WERI-Rb-1 (cell line): ENCODE measurements around the gene TRIM50.
"Not testable (repeated sequence)": the region's sequence is repeated elsewhere in the genome, so short reads cannot be mapped to it uniquely, and the experiment has no call there.

Experiments used
- DNase-seq: peaks from one replicate; pipeline ENCODE4 v3.0.0-alpha.2; 2020
- H3K27ac ChIP-seq: fragments of 250-450 bp; sonication (Bioruptor Pico); 2 replicates; pipeline ENCODE4 v1.5.1; 2020; ENCODE audit warnings: mild to moderate bottlenecking, moderate library complexity
- H3K27me3 ChIP-seq: fragments of 250-450 bp; sonication (Bioruptor Pico); 2 replicates; pipeline ENCODE4 v1.5.1; 2021; ENCODE audit warnings: mild to moderate bottlenecking, low read depth, moderate library complexity; ENCODE audit not compliant: insufficient read depth, severe bottlenecking
- H3K36me3 ChIP-seq: fragments of 250-450 bp; sonication (Bioruptor Pico); 2 replicates; pipeline ENCODE4 v1.5.1; 2020; ENCODE audit warnings: mild to moderate bottlenecking, moderate library complexity
- H3K4me3 ChIP-seq: 2 replicates; pipeline ENCODE4 v1.5.1; 2011; ENCODE audit warnings: low read depth, mild to moderate bottlenecking, control low read depth, low read length
- H3K9me3 ChIP-seq: fragments of 250-450 bp; sonication (Bioruptor Pico); 2 replicates; pipeline ENCODE4 v1.5.1; 2021; ENCODE audit warnings: mild to moderate bottlenecking, moderate library complexity; ENCODE audit not compliant: severe bottlenecking
- TF ChIP-seq, protein P1 (sequence below): IDR thresholded peaks from 2 replicates; pipeline ENCODE4 v1.5.1; 2011; ENCODE audit warnings: low read depth, mild to moderate bottlenecking, control low read depth, inconsistent platforms, low read length

TRIM50 gene

DNA sequence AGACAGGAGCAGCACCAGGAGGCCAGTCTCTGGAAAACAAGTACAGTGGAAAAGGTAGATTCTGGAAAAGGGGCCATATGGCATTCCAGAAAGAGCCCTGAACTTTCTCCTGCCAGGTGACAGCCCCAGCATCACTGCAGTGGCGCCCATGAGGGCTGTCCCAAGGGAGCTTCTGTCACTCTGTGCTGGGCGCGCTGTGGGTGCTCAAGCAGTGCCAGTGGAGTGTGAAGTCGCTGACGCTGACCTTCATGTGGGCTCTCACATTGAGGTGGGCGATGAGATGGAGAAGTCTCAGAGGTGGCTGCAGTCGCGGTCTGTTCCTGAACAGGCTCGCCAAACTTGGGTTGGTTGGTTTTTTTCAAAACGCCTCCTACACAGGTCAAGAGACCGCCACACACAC lies 38.2 kb upstream of the TRIM50 start:
- no peak overlapping the region for H3K27ac ChIP-seq
- DNase-seq = no peak
- TF ChIP-seq, protein P1, sequence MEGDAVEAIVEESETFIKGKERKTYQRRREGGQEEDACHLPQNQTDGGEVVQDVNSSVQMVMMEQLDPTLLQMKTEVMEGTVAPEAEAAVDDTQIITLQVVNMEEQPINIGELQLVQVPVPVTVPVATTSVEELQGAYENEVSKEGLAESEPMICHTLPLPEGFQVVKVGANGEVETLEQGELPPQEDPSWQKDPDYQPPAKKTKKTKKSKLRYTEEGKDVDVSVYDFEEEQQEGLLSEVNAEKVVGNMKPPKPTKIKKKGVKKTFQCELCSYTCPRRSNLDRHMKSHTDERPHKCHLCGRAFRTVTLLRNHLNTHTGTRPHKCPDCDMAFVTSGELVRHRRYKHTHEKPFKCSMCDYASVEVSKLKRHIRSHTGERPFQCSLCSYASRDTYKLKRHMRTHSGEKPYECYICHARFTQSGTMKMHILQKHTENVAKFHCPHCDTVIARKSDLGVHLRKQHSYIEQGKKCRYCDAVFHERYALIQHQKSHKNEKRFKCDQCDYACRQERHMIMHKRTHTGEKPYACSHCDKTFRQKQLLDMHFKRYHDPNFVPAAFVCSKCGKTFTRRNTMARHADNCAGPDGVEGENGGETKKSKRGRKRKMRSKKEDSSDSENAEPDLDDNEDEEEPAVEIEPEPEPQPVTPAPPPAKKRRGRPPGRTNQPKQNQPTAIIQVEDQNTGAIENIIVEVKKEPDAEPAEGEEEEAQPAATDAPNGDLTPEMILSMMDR = no peak

DNA sequence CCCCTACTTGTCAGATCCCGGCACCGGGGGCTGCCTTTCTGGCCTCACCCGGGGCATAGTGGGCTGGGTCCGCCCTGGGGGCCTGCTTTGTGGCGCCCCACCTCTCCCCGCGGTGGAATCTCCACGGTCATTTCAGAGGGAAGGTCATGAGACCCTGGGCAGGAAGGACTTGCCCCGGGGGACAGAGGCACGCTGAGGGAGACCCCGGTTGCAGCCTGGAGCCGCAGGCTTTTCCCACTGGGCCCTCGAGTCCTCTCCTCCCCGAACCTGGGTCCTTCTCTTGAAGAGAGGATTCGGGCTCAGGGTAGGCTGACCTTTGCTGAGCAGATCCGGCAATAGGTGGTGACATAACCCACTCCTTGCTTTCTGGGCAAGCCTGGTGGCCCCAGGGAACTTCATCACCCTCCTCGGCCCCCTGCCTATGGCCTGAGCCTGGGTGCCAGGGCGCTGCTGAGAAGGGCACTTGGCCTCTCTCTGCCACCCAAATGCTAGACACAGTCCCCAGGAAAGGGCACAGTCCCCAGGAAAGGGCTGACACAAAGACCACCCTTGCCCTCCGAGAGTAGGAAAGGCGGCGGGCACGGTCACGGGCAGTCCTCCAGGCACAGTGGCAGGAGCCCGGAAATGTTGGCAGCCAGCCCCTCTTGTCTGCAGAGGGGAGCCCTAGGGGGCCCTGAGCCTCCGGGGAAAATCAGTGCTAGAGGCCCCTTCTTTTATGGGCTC lies 36.3 kb upstream of the TRIM50 start:
- Histone ChIP-seq H3K27me3 (no peaks in the 10 kb centered on the region), H3K4me3 (no peak overlapping the region), H3K9me3 (no peaks in the 10 kb centered on the region), H3K27ac (no peak overlapping the region), H3K36me3 (no peaks in the 10 kb centered on the region)
- no peak for DNase-seq
- TF ChIP-seq, protein P1 = no peak

More for the DNA sequence above, 38.2 kb upstream of the TRIM50 start:
- H3K9me3 ChIP-seq = no peaks in the 10 kb centered on the region
- H3K36me3 ChIP-seq = no peaks in the 10 kb centered on the region
- no peaks in the 10 kb centered on the region for H3K27me3 ChIP-seq
- no peak overlapping the region for H3K4me3 ChIP-seq

DNA sequence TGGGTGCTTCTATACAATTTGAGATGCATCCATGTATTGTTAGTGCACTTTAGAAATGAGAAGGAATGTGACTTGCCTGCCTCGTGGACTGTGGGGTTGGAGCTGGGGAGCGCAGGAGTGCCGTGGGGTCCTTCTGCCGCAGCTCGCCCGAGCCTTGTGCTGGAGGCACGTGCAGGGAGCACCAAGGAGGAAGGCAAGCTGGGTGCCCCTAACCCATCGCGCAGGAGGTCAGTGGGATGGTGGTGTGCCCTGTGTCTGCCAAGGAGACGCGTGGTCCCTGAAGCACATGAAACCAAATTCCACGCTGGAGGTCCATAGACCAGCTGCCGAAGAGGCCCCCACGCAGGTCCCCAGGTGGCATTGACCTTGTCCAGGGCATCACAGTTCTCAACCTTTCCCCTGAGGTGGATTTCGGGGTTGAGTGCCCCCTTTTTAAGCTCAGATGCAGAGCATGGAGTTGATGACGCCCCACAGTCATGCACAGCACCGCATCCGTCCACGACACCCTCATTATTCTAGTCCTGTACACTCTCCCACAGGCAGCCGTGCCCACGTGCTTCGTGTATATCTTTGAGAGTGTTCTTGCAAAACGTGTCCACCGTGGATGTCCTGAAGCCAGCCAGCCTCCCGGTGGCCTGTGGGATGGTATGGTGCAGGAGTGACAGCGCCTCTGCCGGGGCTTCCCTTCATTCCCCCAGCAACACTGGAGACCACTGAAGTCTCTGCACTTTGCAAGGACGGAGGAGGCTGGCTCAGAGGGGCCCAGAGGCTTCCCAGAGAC lies 35.5 kb upstream of the TRIM50 start:
- TF ChIP-seq, protein P1 = no peak
- Histone ChIP-seq H3K36me3 (no peaks in the 10 kb centered on the region), H3K4me3 (no peak overlapping the region), H3K27me3 (no peaks in the 10 kb centered on the region), H3K9me3 (no peaks in the 10 kb centered on the region), H3K27ac (no peak overlapping the region)
- DNase-seq = no peak

DNA sequence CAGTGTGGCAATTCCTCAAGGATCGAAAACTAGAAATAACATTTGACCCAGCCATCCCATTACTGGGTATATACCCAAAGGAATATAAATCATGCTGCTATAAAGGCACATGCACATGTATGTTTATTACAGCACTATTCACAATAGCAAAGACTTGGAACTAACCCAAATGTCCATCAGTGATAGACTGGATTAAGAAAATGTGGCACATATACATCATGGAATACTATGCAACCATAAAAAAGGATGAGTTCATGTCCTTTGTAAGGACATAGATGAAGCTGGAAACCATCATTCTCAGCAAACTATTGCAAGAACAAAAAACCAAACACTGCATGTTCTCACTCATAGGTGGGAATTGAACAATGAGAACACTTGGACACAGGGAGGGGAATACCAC lies 32.7 kb upstream of the TRIM50 start:
- not testable (repeated sequence) for H3K27ac ChIP-seq, H3K4me3 ChIP-seq

DNA sequence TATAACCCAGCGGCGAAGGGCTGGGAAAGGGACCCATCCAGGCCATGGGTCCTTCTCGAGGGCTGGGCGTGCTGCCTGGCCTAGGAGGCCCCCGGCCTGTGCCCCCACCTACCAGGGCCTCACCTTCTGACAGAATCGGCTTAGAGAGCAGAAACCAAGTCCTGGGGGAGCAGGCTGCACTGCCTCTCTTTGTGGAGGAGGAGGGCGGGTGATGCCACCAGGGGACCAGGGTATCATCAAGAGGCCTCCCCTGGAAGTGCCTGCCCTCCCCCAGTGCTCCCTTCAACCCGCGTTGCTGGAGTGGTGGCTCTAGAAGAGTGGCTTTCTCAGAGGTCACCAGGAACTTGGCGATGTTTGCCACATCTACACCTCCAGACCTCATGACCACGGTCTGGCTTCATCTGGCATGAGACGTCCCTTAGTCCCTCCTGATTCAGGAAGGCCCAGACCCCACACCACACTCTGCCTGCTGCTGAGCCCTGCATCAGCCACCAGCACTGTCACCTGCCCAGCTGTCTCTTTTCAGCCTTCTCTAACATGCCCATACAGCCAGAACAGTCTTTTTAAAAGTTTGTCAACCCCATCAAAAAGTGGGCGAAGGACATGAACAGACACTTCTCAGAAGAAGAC lies 32.0 kb upstream of the TRIM50 start:
- Histone ChIP-seq H3K27me3 (no peaks in the 10 kb centered on the region), H3K27ac (no peak overlapping the region), H3K9me3 (no peaks in the 10 kb centered on the region), H3K36me3 (no peaks in the 10 kb centered on the region), H3K4me3 (no peak overlapping the region)
- no peak for DNase-seq
- TF ChIP-seq, protein P1 = no peak

More for the DNA sequence above, 32.7 kb upstream of the TRIM50 start:
- H3K36me3 ChIP-seq, DNase-seq, H3K9me3 ChIP-seq, H3K27me3 ChIP-seq: not testable (repeated sequence)

DNA sequence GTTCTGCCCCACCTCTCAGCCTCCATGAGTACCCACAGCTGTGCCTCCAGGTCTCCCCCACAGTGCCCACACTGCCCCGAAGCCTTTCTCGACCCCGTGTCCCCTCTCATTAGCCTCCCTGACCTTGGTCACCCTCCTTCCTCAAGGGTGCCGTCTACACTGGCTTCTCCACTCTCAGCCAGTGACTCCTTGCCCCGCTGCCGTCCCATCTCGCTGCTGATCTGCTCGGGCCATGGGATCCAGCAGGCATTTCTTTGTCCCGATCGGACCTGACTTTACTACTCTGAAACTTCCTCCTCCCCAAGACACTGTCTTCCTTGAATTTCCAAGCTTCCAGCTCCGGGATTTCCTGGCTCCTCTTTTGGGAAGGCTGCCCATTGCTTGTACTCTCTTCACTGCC lies 31.4 kb upstream of the TRIM50 start:
- Histone ChIP-seq H3K27ac (no peak overlapping the region), H3K27me3 (no peaks in the 10 kb centered on the region), H3K36me3 (no peaks in the 10 kb centered on the region), H3K4me3 (no peak overlapping the region), H3K9me3 (no peaks in the 10 kb centered on the region)
- TF ChIP-seq, protein P1 = no peak
- no peak for DNase-seq
